WTC11 (cell line): Measurements from ENCODE around the gene PFDN2. TPM values are rescaled to one million over a fixed set of nuclear protein-coding genes. Genes with fewer than 3 reads are reported as not detected.

Source experiments
- ATAC-seq: fragments of 200-7000 bp; cut with Tn5 transposase; 2 replicates; pipeline ENCODE4 v1.10.0; 2021; ENCODE audit warnings: mild to moderate bottlenecking, moderate library complexity
- CTCF ChIA-PET: fragments of 300-600 bp; sonication (Branson Sonifier 250); formaldehyde crosslinking; loops from one replicate; lab custom pipeline; 2021; ENCODE audit warnings: antibody characterized with exemption; lab: Charles Lee
- POLR2A ChIA-PET: fragments of 350-600 bp; sonication (Branson Sonifier 250); formaldehyde crosslinking; loops from one replicate; lab custom pipeline; 2021; ENCODE audit warnings: antibody characterized with exemption; lab: Charles Lee
- DNase-seq: peaks from one replicate; pipeline ENCODE4 v3.0.0; 2021; ENCODE audit warnings: low spot score
- H3K27ac Mint-ChIP-seq: 2 replicates; pipeline ENCODE4 v1.8.0; 2021; ENCODE audit warnings: mixed read lengths
- H3K27me3 Mint-ChIP-seq: 2 replicates; pipeline ENCODE4 v1.8.0; 2021; ENCODE audit warnings: low read depth, mild to moderate bottlenecking, moderate library complexity, mixed read lengths
- H3K36me3 Mint-ChIP-seq: 2 replicates; pipeline ENCODE4 v1.8.0; 2021; ENCODE audit warnings: mixed read lengths
- H3K4me1 Mint-ChIP-seq: 2 replicates; pipeline ENCODE4 v1.8.0; 2022; ENCODE audit warnings: mixed read lengths
- H3K4me3 Mint-ChIP-seq: 2 replicates; pipeline ENCODE4 v1.8.0; 2021; ENCODE audit warnings: mild to moderate bottlenecking, moderate library complexity, mixed read lengths
- H3K9me3 Mint-ChIP-seq: 2 replicates; pipeline ENCODE4 v1.8.0; 2021; ENCODE audit warnings: mixed read lengths
- CREB1 ChIP-seq: sonication (generic); formaldehyde crosslinking; IDR thresholded peaks from 2 replicates; pipeline ENCODE4 v1.8.0; 2023; ENCODE audit warnings: mild to moderate bottlenecking, missing genetic modification reagents
- ETV6 ChIP-seq: sonication (generic); formaldehyde crosslinking; IDR thresholded peaks from 2 replicates; pipeline ENCODE4 v1.8.1; 2022; ENCODE audit warnings: mild to moderate bottlenecking, missing genetic modification reagents
- FOXP1 ChIP-seq: sonication (generic); formaldehyde crosslinking; IDR thresholded peaks from 2 replicates; pipeline ENCODE4 v1.8.0; 2022; ENCODE audit warnings: missing genetic modification reagents, mild to moderate bottlenecking, moderate library complexity, borderline replicate concordance
- GTF2I ChIP-seq: fragments of 250-450 bp; sonication (Bioruptor Pico); conservative IDR thresholded peaks from 2 replicates; pipeline ENCODE4 v1.4.0; 2021; ENCODE audit warnings: mild to moderate bottlenecking
- JAZF1 ChIP-seq: fragments of 250-450 bp; sonication (Bioruptor Pico); IDR thresholded peaks from 2 replicates; pipeline ENCODE4 v1.9.0; 2021; ENCODE audit warnings: moderate library complexity, mild to moderate bottlenecking, inconsistent platforms
- JUN ChIP-seq: sonication (generic); formaldehyde crosslinking; IDR thresholded peaks from 2 replicates; pipeline ENCODE4 v1.8.0; 2023; ENCODE audit warnings: mild to moderate bottlenecking, missing genetic modification reagents
- KAT7 ChIP-seq: sonication (generic); formaldehyde crosslinking; IDR thresholded peaks from 2 replicates; pipeline ENCODE4 v1.8.1; 2023; ENCODE audit warnings: missing genetic modification reagents, mild to moderate bottlenecking, borderline replicate concordance
- MYBL2 ChIP-seq: sonication (generic); formaldehyde crosslinking; IDR thresholded peaks from 2 replicates; pipeline ENCODE4 v1.8.1; 2023; ENCODE audit warnings: mild to moderate bottlenecking, moderate library complexity, missing genetic modification reagents
- RELA ChIP-seq: sonication (generic); formaldehyde crosslinking; IDR thresholded peaks from 2 replicates; pipeline ENCODE4 v1.8.1; 2022; ENCODE audit warnings: missing genetic modification reagents, mild to moderate bottlenecking, borderline replicate concordance
- SMAD4 ChIP-seq: sonication (generic); formaldehyde crosslinking; IDR thresholded peaks from 2 replicates; pipeline ENCODE4 v1.8.0; 2022; ENCODE audit warnings: mild to moderate bottlenecking, missing genetic modification reagents
- TCF7 ChIP-seq: sonication (generic); formaldehyde crosslinking; IDR thresholded peaks from 2 replicates; pipeline ENCODE4 v1.8.0; 2022; ENCODE audit warnings: mild to moderate bottlenecking, low read depth, missing genetic modification reagents, moderate library complexity
- TEAD1 ChIP-seq: sonication (generic); formaldehyde crosslinking; IDR thresholded peaks from 2 replicates; pipeline ENCODE4 v1.8.0; 2022; ENCODE audit warnings: mild to moderate bottlenecking, missing genetic modification reagents
- ZNF219 ChIP-seq: sonication (generic); formaldehyde crosslinking; IDR thresholded peaks from 2 replicates; pipeline ENCODE4 v1.8.0; 2023; ENCODE audit warnings: missing genetic modification reagents, mild to moderate bottlenecking, borderline replicate concordance
- total RNA-seq: library from RNA; stranded (reverse); gene quantifications from 3 replicates; pipeline ENCODE4 v1.2.3, GENCODE V29; 2021
- TF ChIP-seq, protein P1 (sequence below): sonication (generic); formaldehyde crosslinking; IDR thresholded peaks from 2 replicates; pipeline ENCODE4 v1.8.0; 2022; ENCODE audit warnings: mild to moderate bottlenecking, missing genetic modification reagents
- TF ChIP-seq, protein P2 (sequence below): fragments of 200-600 bp; IDR thresholded peaks from 2 replicates; pipeline ENCODE4 v1.8.0; 2022; ENCODE audit warnings: antibody characterized with exemption
- TF ChIP-seq, protein P3 (sequence below): sonication (generic); formaldehyde crosslinking; IDR thresholded peaks from 2 replicates; pipeline ENCODE4 v1.8.1; 2022; ENCODE audit warnings: mild to moderate bottlenecking, missing genetic modification reagents, moderate library complexity, borderline replicate concordance
- TF ChIP-seq, protein P4 (sequence below): sonication (generic); formaldehyde crosslinking; conservative IDR thresholded peaks from 2 replicates; pipeline ENCODE4 v1.8.1; 2022; ENCODE audit warnings: mild to moderate bottlenecking, missing genetic modification reagents
- TF ChIP-seq, protein P5 (sequence below): sonication (generic); formaldehyde crosslinking; IDR thresholded peaks from 2 replicates; pipeline ENCODE4 v1.8.0; 2023; ENCODE audit warnings: missing genetic modification reagents, mild to moderate bottlenecking, borderline replicate concordance

The PFDN2 gene
- total RNA-seq, 1 experiment from 2014 or later, result 92.6 TPM

DNA sequence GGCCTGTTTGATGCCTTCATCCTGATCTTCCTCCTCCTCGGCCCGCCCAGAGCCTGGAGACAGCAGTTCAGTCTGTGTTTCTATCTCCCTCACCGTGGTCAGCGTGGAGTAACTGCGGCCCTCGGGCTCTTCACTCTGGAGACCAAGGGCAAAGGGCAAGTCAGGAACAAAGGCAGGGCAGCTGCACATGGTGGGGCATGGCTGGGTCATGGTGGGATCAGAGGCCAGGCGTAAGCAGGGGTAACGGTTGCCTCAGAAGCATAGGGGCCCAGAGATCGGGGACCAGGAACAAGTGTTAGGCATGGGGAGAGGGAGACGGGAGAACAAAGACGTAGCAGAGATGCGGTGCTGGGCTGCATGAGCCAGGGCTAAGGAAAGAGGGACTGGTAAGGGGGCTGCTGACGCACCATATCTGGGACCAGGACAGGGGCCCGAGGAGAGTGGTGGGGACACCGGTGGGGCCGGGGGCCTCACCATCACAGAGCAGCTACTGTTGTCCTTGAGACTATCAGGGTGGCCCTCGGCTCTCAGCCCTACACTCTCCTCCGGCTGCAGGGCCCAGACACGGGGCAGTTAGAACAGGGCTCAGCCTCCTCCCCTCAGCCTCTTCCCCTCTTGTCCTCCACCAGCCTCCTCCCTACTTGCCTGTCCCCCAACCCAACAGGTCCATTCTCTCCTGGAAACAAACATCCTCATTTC lies 44.9 kb downstream of the PFDN2 start:
- Mint-ChIP-seq H3K36me3 (no peaks in the 10 kb centered on the region), H3K27ac (no peak overlapping the region), H3K27me3 (no peaks in the 10 kb centered on the region), H3K4me3 (no peak overlapping the region), H3K4me1 (peaks cover 21% of the 10 kb centered on the region), H3K9me3 (no peaks in the 10 kb centered on the region)
- ChIA-PET CTCF (interaction anchor here (0.5 to 4.1 kb wide), 7 partner anchors 11 to 475 kb away, joined by 5 to 109 read pairs (median 6); partner anchors contain the start of genes KLHDC9 and NECTIN4), POLR2A (no interaction called here)
- DNase-seq (no peak), ATAC-seq (no peak)
- TF ChIP-seq TCF7 (CRISPR knock-in tag), result no peak
- TF ChIP-seq ETV6 (CRISPR knock-in tag), result no peak
- no peak for TF ChIP-seq CREB1 (CRISPR knock-in tag)
- no peak for TF ChIP-seq MYBL2 (CRISPR knock-in tag)
- no peak for TF ChIP-seq KAT7 (CRISPR knock-in tag)
- TF ChIP-seq TEAD1, result no peak
- TF ChIP-seq JUN (CRISPR knock-in tag), result no peak
- TF ChIP-seq JAZF1 (CRISPR knock-in tag), result no peak
- TF ChIP-seq SMAD4 (CRISPR knock-in tag), result no peak
- TF ChIP-seq GTF2I, result no peak
- TF ChIP-seq ZNF219 (CRISPR knock-in tag), result no peak
- TF ChIP-seq FOXP1, result no peak
- no peak for TF ChIP-seq RELA (CRISPR knock-in tag)
- TF ChIP-seq, protein P1, sequence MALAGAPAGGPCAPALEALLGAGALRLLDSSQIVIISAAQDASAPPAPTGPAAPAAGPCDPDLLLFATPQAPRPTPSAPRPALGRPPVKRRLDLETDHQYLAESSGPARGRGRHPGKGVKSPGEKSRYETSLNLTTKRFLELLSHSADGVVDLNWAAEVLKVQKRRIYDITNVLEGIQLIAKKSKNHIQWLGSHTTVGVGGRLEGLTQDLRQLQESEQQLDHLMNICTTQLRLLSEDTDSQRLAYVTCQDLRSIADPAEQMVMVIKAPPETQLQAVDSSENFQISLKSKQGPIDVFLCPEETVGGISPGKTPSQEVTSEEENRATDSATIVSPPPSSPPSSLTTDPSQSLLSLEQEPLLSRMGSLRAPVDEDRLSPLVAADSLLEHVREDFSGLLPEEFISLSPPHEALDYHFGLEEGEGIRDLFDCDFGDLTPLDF (CRISPR knock-in tag), result no peak

DNA sequence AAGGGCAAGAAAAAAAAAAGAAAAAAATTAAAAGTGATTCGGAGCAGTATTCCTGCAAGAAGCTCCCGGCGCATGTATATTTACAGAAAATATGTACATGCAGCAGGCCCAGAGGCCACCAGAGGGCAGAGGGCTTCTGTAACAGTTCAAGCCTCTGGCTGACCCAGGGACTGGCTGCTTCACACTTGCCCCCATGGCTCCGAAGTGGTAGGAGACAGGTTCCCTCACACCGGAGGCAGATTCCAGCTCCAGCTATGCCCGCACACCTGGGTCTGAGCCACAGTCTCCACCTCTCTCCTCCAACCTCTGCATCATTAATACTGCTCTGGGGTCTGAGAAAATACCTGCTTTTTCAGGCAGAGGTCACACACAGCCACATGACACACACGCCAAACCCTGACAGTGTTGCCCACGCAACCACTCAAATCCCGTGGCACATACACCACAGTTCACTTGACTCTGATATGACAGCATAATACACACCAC lies 45.9 kb downstream of the PFDN2 start:
- H3K4me1 Mint-ChIP-seq, result peaks cover 22% of the 10 kb centered on the region
- ChIA-PET POLR2A (interaction anchor here (0.6 to 1.0 kb wide), 3 partner anchors 17 to 491 kb away, joined by 3 to 4 read pairs (median 3); partner anchors contain the start of genes NECTIN4 and USF1), CTCF (interaction anchor here (0.6 to 4.1 kb wide), 30 partner anchors 8 to 311 kb away, joined by 3 to 109 read pairs (median 6); partner anchors contain the start of genes B4GALT3, DEDD, F11R and KLHDC9)
- ATAC-seq, result peak; percentile 66
- TF ChIP-seq, protein P2, sequence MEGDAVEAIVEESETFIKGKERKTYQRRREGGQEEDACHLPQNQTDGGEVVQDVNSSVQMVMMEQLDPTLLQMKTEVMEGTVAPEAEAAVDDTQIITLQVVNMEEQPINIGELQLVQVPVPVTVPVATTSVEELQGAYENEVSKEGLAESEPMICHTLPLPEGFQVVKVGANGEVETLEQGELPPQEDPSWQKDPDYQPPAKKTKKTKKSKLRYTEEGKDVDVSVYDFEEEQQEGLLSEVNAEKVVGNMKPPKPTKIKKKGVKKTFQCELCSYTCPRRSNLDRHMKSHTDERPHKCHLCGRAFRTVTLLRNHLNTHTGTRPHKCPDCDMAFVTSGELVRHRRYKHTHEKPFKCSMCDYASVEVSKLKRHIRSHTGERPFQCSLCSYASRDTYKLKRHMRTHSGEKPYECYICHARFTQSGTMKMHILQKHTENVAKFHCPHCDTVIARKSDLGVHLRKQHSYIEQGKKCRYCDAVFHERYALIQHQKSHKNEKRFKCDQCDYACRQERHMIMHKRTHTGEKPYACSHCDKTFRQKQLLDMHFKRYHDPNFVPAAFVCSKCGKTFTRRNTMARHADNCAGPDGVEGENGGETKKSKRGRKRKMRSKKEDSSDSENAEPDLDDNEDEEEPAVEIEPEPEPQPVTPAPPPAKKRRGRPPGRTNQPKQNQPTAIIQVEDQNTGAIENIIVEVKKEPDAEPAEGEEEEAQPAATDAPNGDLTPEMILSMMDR, result peak; percentile 52
- TF ChIP-seq, protein P3, sequence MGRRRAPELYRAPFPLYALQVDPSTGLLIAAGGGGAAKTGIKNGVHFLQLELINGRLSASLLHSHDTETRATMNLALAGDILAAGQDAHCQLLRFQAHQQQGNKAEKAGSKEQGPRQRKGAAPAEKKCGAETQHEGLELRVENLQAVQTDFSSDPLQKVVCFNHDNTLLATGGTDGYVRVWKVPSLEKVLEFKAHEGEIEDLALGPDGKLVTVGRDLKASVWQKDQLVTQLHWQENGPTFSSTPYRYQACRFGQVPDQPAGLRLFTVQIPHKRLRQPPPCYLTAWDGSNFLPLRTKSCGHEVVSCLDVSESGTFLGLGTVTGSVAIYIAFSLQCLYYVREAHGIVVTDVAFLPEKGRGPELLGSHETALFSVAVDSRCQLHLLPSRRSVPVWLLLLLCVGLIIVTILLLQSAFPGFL (CRISPR knock-in tag), result no peak
- TF ChIP-seq, protein P4, sequence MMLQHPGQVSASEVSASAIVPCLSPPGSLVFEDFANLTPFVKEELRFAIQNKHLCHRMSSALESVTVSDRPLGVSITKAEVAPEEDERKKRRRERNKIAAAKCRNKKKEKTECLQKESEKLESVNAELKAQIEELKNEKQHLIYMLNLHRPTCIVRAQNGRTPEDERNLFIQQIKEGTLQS (CRISPR knock-in tag), result no peak
- TF ChIP-seq, protein P5, sequence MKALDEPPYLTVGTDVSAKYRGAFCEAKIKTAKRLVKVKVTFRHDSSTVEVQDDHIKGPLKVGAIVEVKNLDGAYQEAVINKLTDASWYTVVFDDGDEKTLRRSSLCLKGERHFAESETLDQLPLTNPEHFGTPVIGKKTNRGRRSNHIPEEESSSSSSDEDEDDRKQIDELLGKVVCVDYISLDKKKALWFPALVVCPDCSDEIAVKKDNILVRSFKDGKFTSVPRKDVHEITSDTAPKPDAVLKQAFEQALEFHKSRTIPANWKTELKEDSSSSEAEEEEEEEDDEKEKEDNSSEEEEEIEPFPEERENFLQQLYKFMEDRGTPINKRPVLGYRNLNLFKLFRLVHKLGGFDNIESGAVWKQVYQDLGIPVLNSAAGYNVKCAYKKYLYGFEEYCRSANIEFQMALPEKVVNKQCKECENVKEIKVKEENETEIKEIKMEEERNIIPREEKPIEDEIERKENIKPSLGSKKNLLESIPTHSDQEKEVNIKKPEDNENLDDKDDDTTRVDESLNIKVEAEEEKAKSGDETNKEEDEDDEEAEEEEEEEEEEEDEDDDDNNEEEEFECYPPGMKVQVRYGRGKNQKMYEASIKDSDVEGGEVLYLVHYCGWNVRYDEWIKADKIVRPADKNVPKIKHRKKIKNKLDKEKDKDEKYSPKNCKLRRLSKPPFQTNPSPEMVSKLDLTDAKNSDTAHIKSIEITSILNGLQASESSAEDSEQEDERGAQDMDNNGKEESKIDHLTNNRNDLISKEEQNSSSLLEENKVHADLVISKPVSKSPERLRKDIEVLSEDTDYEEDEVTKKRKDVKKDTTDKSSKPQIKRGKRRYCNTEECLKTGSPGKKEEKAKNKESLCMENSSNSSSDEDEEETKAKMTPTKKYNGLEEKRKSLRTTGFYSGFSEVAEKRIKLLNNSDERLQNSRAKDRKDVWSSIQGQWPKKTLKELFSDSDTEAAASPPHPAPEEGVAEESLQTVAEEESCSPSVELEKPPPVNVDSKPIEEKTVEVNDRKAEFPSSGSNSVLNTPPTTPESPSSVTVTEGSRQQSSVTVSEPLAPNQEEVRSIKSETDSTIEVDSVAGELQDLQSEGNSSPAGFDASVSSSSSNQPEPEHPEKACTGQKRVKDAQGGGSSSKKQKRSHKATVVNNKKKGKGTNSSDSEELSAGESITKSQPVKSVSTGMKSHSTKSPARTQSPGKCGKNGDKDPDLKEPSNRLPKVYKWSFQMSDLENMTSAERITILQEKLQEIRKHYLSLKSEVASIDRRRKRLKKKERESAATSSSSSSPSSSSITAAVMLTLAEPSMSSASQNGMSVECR (CRISPR knock-in tag), result no peak
- no peaks in the 10 kb centered on the region for H3K9me3 Mint-ChIP-seq
- H3K36me3 Mint-ChIP-seq, result no peaks in the 10 kb centered on the region
- H3K4me3 Mint-ChIP-seq, result no peak overlapping the region
- DNase-seq, result peak; percentile 72
- H3K27ac Mint-ChIP-seq, result peak overlapping the region; percentile 32; the same call in 1 of the 2 replicates
- H3K27me3 Mint-ChIP-seq, result peaks cover 4% of the 10 kb centered on the region; the same call in 1 of the 2 replicates
